GM19467 (cell line): ENCODE measurements around the gene NTRK2.
"Not testable (repeated sequence)": the region's sequence is repeated elsewhere in the genome, so short reads cannot be mapped to it uniquely, and the experiment has no call there.

Experiments
- ATAC-seq: cut with Tn5 transposase; IDR thresholded peaks from one replicate; pipeline ENCODE4 v1.9.1; 2021; ENCODE audit warnings: mild to moderate bottlenecking, moderate library complexity; ENCODE audit not compliant: unreplicated experiment

The NTRK2 gene

DNA sequence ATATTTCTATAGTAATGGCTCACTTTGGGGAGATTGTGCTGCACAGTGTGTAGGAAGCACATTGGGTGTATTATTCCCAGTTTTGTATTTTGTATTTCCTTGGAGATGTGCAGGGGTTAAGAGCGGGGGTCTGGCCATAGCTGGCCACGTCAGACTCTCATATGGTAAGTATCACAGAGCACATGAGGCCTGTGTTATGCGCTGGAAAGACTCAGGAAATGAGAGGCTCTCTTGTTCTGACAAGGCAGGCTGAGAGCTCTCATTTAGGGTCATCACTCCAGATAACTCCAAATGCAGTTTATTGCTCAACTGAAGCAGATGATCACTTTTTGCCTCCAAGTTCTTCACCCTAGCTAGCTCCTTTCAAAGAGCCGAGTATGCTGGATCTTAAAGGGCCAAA is 205.7 kb downstream of the NTRK2 start:
- no peak for ATAC-seq

DNA sequence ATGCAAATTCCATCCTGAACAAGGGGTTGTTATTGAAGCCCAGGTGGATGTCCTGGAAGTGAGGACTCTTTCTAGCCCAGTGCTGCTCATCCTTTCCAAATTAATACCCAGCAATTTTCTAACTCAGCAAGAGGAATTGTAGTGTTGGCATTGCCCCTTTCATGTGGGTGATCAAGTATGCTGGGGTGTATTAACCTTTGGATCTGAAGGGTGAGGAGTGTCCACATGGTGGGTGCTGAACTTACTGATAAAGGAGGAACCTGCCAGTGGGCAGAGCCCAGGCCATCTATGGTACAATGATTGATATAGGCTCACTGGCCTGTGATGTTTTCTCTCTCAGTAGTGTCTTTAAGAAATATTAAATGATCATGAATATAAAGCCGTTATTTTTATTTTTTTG is 210.1 kb downstream of the NTRK2 start:
- no peak for ATAC-seq

DNA sequence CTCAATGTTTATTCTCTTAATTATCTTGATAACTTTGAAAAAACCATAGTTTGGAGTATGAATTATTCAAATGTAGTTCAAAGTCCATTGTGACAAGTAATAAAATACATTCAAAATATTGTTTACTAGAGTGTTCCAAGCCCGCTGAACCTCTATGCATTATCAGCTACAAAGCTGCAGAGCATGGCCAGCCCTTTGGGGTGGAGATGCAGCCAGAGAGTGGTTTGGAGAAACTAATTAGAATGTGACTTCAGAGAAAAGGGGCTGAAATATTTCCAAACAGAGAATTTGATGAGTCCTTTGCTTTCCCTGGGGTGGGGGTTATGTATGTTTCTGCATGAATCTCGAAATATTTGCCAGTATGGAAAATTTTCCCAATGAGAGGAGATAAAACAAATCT is 211.3 kb downstream of the NTRK2 start:
- ATAC-seq = no peak

DNA sequence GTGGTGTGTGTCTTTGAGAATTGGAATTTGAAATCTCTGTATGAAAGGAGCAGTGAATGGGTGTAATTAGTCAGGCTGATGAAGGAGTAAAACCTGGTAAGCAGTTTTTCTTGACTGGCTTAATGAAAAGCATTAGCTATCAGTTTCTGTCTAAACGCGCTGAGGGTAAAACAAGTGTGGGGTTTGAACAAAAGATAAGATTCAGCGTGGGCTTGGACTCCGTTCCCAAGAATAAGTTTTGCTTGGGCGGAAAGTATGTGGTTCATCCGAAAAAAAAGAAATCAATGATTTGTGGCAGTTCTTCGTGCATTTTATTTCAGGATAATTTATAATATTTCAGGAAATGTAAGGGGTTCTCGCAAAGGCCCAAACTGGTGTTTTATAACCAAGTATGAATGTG is 217.3 kb downstream of the NTRK2 start:
- no peak for ATAC-seq

DNA sequence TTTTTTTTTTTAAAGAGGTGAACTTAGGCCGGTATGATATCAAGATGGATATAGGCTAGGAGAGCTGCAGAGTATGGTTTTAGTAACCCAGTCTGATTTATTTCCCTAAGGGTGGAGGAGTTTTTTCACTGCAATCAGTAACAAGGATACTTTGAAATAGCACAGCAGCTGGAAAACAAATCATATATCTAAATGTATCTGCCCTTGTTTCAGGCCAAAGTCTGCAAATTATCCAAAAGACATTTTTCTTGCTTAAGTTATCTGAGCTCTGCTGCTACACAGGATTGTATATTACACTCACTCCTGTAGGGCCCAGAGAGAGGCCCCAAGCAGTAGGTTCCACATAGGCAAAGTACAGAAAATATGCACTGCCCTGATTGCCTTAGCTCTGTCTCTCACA is 222.4 kb downstream of the NTRK2 start:
- no peak for ATAC-seq

DNA sequence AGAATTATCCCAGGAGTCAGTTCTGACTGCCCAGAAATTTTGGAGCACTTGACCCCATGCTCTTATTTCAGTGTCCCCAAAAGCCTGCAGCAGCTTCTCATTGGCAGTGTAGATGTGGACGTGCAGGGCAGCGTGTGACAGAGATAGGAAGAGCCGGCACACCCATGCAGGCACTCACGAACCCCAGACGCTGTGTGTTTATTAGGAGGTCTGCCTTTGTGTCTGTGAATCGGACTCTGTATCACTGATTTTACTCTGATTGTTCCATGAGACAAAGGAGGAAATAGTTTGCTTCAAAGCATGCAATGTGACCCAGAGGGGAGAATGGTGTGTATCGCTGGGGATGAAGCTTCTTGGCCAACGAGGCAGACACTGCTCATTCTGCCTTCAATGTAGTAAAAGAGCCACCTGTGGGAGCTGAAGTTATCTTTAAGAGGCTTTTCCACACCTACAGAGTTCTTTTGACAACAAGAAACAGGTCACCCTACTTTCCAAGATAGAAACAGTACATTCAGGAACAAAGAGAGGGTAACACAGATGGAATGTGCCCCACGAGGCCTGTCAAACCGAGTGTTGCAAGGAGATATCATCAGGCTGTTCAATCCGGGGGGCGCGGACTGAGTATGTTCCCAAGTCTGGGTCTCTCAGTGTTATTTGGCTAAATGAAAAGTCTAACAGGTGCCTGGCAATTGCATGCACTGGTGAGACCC is 224.0 kb downstream of the NTRK2 start:
- ATAC-seq = no peak

DNA sequence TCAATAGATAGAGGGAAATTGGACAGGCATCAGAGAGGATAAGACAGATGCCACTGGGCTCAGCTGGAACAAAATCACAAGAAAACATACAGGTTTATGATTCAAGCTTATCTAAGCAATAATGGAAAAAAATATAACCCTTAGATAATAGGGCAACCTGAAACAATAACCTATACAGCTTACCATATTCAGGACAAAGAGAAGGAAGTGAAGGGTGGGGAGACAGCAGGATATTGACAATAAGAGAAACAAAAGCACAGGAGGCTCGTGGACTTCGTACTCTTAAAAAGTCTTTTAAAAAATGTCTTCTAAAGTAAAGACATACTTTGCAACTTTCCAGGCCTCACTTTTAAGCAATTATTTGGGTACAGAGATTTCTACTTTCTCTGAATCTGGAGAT is 225.3 kb downstream of the NTRK2 start:
- no peak for ATAC-seq

DNA sequence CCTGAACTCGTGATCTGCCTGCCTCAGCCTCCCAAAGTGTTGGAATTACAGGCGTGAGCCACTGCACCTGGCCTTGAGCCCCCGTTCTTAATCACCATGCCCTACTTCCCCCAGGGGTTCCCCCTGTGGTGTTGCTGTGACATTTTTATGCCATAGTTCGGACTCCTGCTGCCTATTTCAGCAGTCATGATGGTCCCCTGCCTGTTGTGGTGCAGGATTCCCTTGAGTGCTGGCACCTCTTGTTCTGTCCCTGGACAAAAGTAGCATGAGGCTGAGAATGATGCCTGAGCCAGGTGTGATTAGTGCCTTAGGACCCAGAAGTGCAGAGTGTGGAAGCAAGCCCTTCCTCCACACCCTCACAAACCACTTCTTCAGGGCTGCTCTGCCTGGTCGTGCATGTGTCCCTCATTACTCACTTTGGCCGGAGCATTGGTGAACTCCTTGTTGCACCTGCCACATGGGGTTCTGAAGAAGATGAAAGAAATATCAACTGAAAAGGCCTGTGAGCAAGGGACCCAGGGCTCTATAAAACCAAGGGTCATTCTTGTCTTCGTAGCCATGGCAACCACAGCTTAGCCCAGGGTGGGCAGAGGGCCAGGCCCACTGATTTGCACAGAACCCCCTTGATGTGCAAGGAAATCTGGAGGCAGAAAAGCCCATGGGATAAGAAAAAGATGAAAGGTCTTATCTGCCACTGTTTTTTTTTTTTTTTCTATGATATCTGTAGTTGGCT is 228.0 kb downstream of the NTRK2 start:
- no peak for ATAC-seq

DNA sequence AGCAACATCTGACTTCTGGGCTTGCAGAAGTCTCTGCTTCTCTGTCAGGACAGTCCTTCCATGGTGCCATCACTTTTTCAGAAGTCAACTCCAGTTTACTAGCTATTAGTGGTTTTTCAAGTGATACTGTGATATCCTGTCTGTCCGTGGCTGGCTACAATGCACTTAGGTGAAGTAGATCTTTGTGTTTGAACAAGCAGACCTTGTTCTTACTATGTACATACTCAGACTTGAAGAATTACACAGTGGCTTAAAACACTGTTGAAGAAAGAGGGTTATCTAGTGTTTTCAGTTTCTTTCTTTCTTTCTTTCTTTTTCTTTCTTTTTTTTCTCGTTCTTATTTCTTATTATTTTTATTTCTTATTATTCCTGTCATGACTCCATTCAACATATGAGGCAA is 228.7 kb downstream of the NTRK2 start:
- no peak for ATAC-seq

DNA sequence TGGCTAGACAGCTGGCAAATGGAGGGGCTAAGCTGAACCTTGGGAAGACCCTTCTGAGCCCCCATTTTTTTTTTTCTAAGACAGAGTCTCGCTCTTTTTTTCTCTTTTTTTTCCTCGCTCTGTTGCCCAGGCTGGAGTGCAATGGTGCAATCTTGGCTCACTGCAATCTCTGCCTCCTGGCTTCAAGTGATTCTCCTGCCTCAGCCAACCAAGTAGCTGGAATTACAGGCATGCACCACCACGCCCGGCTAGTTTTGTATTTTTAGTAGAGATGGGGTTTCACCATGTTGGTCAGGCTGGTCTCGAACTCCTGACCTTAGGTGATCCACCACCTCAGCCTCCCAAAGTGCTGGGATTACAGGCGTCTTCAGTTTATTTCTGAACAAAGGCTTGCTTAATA is 229.1 kb downstream of the NTRK2 start:
- not testable (repeated sequence) for ATAC-seq

DNA sequence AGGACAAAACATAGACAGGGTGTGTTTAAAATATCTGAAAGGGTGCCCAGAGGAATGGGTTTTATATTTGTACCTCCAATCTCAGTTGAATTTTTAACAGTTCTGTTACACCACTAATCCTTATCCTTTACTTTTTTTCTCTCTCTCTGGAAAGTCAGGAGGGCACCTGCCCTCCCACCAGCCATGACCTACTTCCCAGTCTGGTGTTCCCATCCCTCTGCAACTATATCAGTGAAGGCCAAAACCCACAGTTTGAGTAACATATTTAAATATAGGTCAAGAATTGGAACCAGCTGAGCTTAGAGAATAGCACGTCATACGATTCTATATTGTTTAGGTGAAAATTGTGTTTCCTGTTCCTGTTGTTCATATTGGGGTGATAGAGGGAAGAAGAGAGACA is 229.8 kb downstream of the NTRK2 start:
- no peak for ATAC-seq

DNA sequence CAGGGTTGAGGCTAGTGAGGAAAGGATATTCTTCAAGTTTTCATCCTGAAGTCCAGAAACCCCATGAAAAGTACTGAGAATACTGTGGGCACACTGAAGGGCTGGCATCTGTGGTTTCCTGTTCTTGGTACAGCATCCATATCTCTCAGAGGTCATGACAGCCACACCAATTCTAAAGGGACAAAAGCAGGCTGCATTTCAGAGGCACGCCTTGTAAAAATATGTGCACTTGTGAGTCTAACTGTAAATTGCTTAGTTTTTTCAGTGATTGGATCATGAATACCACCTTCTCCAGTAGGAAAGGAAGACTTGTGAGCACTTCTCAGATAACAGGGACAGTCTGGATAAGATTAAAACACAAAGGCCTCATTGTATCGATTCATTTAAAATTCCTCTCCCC is 230.9 kb downstream of the NTRK2 start:
- ATAC-seq = no peak

DNA sequence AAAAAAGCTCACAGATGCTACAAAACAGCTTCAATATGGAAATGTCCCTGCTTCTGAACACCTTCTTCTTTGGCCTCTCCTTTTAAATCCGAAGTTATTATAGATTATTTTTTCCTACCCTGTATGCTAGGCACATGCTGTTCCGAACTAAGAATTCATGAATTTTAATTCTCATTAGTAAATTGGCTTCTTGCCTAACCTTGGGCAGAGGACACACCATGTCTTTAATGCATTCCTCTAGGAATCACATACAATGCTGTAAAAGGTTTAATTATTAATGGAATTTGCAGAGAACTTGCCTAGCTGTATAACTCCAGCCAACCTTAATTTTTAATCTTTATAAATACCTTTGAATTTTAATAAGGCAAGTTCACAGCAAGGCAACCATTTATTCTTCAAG is 234.4 kb downstream of the NTRK2 start:
- no peak for ATAC-seq

DNA sequence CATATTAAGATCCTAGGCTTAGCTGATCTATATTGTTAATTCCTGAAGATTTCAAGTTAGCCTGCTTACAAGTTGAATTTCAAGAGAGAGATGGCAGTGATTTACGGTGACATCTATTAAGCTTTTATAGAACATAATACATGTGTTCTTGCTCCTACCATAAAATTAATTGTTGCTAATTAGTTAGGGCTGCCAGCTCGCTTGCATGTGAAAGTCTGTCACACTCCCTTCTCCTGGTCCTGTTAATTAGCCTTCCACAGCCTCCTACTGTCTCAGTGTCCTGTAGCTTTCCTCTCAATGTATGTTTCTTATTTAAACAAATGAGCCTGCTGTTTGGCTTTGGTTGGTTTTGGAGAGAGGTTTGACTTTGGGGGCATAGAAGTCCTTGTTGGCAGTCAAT is 247.2 kb downstream of the NTRK2 start:
- no peak for ATAC-seq

DNA sequence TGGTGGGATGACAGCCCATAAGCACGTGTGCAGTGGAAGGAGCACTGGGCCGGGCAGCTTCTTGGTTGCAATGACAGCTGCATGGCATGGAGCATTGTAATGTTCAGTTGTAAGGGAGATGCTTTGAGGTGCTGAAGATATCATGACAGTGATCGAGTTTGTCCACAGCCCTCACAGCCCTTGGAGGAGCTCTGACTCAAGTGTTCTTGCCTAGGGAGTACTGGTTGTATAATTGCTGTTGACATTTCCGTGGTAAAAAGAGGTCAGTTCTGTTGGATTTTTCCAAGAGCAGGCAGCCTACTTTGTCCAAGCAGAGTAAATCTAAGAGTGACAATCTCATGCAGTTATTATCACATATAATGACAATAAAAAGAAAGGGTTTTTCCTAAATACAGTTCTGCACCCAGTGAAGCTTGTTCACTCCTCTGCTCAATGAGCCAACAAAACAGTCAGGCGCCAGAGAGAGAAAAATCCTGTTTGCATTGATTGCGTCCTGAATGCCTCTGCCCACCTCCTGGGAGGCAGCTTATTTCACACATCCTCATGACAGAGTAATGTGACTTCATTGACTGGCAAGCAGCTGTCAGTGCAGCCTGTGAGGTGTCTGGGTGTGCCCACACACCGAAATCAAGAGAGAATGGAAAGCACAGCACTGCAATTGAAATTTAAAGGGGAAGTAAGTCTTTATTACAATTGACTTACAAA is 248.0 kb downstream of the NTRK2 start:
- ATAC-seq = no peak

DNA sequence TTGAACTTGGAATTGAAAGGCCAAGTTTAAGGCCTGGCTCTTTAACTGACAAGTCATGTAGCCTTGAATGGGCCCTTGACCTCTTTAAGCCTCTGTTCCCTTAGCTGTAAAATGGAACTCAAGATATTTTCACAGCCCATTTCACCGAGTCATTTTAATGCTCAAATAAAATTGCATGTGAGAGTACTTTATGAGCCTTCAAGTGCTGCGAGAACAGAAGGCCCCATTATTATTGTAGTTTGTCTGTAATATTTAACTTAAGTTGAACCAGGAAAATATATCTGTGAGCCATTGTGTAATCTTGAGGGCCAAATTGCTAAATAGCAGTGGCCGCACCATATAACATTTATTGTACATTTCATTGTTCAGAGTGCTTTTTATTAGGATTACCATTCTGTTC is 249.9 kb downstream of the NTRK2 start:
- ATAC-seq = no peak

DNA sequence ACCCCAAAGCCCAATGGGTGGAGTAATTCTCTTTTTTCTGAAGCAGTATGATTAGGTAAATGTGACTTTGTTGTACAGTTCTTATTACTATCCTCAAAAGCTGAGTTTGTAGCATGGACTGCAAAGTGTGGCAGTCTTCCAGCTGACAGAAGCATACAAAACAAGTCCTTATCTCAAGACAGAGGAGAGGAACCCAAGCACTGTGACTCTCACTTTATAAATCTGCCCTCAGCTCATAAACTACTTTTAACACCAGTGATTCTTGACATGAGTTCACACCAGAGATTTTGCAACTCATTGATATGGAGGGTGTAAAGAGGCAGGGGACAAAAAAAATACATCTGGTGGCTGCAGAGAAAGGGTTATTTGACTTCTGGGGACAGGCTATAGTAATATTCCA is 251.6 kb downstream of the NTRK2 start:
- ATAC-seq = no peak

DNA sequence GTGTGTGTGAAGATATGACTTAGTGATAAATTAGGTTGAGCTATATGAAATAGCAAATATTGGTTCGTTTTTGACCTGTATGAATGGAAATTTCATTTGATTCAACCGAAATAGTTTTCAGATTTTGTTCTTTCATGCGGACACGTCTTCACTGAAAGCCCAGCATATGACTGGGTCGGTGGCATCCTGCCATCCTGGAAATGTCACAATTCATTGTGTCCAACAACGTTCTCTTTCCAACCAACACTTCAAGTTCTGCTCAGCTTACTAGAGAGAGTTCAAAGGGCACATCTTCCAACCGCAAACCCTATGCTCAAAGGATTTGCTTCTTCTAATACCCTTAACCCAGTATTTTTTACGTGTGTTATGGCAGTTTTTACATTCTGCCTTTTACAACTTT is 252.5 kb downstream of the NTRK2 start:
- ATAC-seq = no peak

DNA sequence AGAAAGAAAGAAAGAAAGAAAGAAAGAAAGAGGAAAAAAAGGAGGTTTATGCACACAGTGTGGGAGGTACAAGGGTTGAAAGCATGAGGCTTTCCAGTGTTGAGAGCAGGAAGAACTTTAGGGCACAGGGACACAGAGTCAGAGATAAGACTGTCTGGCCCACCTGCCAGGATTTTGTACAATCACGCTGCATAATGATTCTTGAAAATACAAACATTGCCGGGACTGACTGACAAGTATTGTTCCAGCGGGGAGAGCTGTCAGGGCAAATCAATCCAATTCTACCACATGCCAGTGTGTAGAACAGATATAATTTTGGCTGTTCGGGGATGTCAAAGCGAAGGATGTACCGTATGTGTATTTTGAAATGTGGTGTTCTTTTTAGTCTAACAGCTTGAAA is 254.7 kb downstream of the NTRK2 start:
- ATAC-seq = no peak

DNA sequence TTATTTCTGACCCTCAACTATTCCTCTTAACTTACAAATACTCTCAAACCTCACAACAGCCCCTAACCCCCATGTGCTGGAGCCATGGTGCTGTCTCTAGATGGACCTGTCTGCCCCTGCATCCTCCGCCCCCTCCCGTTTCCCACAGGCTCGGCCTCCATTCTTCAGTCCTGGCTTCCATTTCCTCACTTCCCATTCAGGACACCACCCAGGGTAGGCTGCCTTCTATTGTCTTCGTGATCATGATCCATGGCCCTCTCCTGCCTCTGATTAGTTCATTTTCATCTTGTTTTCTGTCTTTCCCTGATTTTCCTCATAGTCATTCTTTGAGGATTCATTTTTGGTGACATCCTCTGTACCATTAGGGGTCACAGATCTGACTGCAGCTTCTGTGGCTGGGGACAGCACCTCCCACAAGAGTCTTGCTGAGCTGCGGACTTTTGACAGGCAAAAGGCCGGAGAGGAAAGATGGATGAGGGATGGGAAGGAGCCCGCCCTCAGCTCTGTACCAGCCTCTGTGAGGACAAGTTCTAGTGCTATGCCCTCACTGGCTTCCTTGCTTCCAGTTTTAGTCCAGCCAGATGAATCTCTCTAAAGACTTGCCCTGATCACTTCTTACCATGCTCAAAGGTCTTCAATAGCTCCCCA is 255.8 kb downstream of the NTRK2 start:
- ATAC-seq = no peak

DNA sequence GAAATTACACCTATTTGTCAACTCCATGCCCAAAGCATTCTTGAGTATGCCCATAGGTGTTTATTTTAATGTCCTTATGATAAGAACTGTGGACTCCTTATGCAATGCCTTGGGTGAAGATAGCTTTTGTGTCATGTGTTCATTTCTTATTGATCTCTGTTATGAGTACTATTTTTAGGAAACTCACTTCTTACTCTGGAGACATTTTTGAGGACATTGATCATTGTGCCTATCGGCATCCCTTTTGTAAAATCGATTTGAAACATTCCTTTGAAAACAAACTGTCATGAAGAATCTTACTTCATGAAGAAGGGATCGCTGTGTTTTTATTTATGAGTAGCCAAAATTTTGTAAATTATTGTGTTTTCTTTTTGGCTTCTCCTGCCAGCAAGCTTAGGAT is 257.3 kb downstream of the NTRK2 start:
- ATAC-seq = no peak

DNA sequence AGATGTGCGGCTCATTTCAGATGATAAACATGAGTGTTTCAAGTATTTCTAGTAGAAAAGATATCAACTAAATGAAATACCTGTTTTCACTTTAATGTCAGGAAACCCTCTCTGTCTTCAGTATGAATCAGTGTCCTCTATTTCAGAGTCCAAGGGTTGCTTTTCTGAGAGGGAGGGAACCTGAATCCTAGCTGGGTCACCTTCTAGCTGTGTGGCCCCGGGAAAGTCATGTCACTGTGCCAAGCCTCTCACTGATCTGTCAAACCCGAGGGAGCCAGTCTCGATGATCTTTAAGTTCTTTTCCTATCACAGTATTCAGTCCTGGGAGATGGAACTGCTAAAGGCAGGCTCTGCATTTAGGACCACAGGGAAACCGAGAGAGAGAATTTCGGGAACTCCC is 258.9 kb downstream of the NTRK2 start:
- ATAC-seq = no peak
